Panc1 (cell line): ENCODE measurements around the gene HARBI1. TPM values are rescaled to one million over a fixed set of nuclear protein-coding genes. Genes with fewer than 3 reads are reported as not detected.

ENCODE experiments used
- ATAC-seq: fragments of 200-7000 bp; cut with Tn5 transposase; 2 replicates; pipeline ENCODE4 v1.9.1; 2020; ENCODE audit warnings: mild to moderate bottlenecking, moderate library complexity
- BruUV-seq: library from RNA; stranded (reverse); fragments of 400-500 nt; replicated peaks from 2 replicates; lab custom pipeline; 2021; lab: Mats Ljungman, UMichigan
- CTCF ChIA-PET: fragments of 300-600 bp; sonication (Branson Sonifier 250); formaldehyde crosslinking; loops from one replicate; lab custom pipeline; 2022; ENCODE audit warnings: antibody characterized with exemption; lab: Charles Lee
- POLR2A ChIA-PET: fragments of 300-600 bp; sonication (Branson Sonifier 250); formaldehyde crosslinking; loops from one replicate; lab custom pipeline; 2022; ENCODE audit warnings: antibody characterized with exemption; lab: Charles Lee
- DNase-seq: peaks from one replicate; pipeline ENCODE4 v3.0.0-alpha.2; 2010; ENCODE audit warnings: low read depth, low spot score
- H3K27ac ChIP-seq: 2 replicates; pipeline ENCODE4 v1.5.1; 2011; ENCODE audit warnings: mild to moderate bottlenecking, low read length, inconsistent platforms
- H3K27me3 ChIP-seq: fragments of 200-500 bp; sonication (Bioruptor generic); 2 replicates; pipeline ENCODE4 v1.6.0; 2014; ENCODE audit warnings: low read length, inconsistent platforms; ENCODE audit not compliant: control insufficient read depth, insufficient read depth
- H3K36me3 ChIP-seq: fragments of 200-500 bp; sonication (Bioruptor generic); 2 replicates; pipeline ENCODE4 v1.5.1; 2014; ENCODE audit warnings: inconsistent platforms, mild to moderate bottlenecking, low read length, moderate library complexity; ENCODE audit not compliant: control insufficient read depth, insufficient read depth
- H3K4me1 ChIP-seq: 2 replicates; pipeline ENCODE4 v1.5.1; 2011; ENCODE audit warnings: inconsistent platforms, mild to moderate bottlenecking, low read length, moderate library complexity; ENCODE audit not compliant: control insufficient read depth, insufficient read depth
- H3K4me3 ChIP-seq, 2 experiments: 2 replicates each; pipeline ENCODE4 v1.5.1; 2011 to 2012; ENCODE audit warnings: low read depth in 2 of 2, low read length in 2 of 2, mild to moderate bottlenecking in 2 of 2, inconsistent platforms in 1 of 2, moderate library complexity in 1 of 2
- H3K9me3 ChIP-seq: fragments of 200-500 bp; sonication (Bioruptor generic); 2 replicates; pipeline ENCODE4 v1.5.1; 2014; ENCODE audit warnings: low read depth, mild to moderate bottlenecking, inconsistent platforms, low read length, moderate library complexity; ENCODE audit not compliant: control insufficient read depth, insufficient read depth
- POLR2AphosphoS5 ChIP-seq: IDR thresholded peaks from 2 replicates; pipeline ENCODE4 v1.6.1; 2012; ENCODE audit warnings: mild to moderate bottlenecking, low read depth, low read length, moderate library complexity
- SIN3A ChIP-seq: IDR thresholded peaks from 2 replicates; pipeline ENCODE4 v1.6.1; 2012; ENCODE audit warnings: low read depth, mild to moderate bottlenecking, low read length, moderate library complexity, borderline replicate concordance; ENCODE audit not compliant: insufficient read depth
- TCF7L2 ChIP-seq: IDR thresholded peaks from 2 replicates; pipeline ENCODE4 v1.6.1; 2011; ENCODE audit warnings: mild to moderate bottlenecking, low read depth, low read length, inconsistent platforms
- in situ Hi-C: cut with HindIII; loops from 2 replicates; pipeline ENCODE4 v1.10.0; 2016; ENCODE audit warnings: low sequenced_read_pairs, low pct_unique_long_range_greater_than_20kb
- intact Hi-C: fragments of 100-400 bp; cut with micrococcal nuclease; formaldehyde crosslinking; loops from one replicate; pipeline ENCODE4 v1.10.0; 2022; ENCODE audit not compliant: unreplicated experiment
- total RNA-seq: library from RNA; stranded (reverse); gene quantifications from one replicate; pipeline ENCODE4 v1.2.1, GENCODE V29; 2021; ENCODE audit not compliant: unreplicated experiment
- TF ChIP-seq, protein P1 (sequence below): fragments of 450-650 bp; IDR thresholded peaks from 2 replicates; pipeline ENCODE4 v1.5.1; 2017; ENCODE audit warnings: mild to moderate bottlenecking
- TF ChIP-seq, protein P2 (sequence below), 2 experiments: IDR thresholded peaks; 2 replicates each; pipeline ENCODE4 v1.6.1; 2011 to 2012; ENCODE audit warnings: low read depth in 2 of 2, control low read depth in 1 of 2, low read length in 1 of 2, mild to moderate bottlenecking in 1 of 2, moderate library complexity in 1 of 2; ENCODE audit not compliant: insufficient read depth in 1 of 2

HARBI1 gene
- total RNA-seq, 1 experiment from 2014 or later, result 6.4 TPM

DNA sequence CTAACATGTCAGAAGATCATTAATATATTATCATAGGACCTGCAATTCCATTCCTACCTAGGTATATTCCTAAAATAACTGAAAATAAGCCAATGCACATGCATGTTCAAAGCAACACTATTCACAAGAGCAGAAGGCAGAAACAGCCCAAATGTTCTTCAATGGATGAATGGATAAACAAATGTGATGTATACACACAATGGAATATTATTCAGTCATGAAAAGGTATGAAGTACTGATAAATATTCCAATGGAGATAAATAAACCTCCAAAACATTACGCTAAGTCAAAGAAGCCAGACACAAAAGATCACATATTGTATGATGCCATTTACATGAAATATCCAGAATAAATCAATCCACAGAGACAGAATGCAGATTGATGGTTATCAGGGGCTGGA lies 40.0 kb downstream of the HARBI1 start:
- Histone ChIP-seq H3K36me3 (no peaks in the 10 kb centered on the region), H3K4me1 (no peaks in the 10 kb centered on the region; the same call in 1 of the 2 replicates), H3K27me3 (no peaks in the 10 kb centered on the region), H3K27ac (no peak overlapping the region), H3K9me3 (no peaks in the 10 kb centered on the region), H3K4me3 (no peak overlapping the region)
- TF ChIP-seq SIN3A (no peak), TCF7L2 (no peak)
- TF ChIP-seq, protein P1, sequence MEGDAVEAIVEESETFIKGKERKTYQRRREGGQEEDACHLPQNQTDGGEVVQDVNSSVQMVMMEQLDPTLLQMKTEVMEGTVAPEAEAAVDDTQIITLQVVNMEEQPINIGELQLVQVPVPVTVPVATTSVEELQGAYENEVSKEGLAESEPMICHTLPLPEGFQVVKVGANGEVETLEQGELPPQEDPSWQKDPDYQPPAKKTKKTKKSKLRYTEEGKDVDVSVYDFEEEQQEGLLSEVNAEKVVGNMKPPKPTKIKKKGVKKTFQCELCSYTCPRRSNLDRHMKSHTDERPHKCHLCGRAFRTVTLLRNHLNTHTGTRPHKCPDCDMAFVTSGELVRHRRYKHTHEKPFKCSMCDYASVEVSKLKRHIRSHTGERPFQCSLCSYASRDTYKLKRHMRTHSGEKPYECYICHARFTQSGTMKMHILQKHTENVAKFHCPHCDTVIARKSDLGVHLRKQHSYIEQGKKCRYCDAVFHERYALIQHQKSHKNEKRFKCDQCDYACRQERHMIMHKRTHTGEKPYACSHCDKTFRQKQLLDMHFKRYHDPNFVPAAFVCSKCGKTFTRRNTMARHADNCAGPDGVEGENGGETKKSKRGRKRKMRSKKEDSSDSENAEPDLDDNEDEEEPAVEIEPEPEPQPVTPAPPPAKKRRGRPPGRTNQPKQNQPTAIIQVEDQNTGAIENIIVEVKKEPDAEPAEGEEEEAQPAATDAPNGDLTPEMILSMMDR, result no peak
- ChIA-PET POLR2A (no interaction called here), CTCF (no interaction called here)
- no TSS peak for BruUV-seq
- ATAC-seq (no peak), DNase-seq (no peak)
- in situ Hi-C loops, result no loop called here
- intact Hi-C loops, result no loop called here

DNA sequence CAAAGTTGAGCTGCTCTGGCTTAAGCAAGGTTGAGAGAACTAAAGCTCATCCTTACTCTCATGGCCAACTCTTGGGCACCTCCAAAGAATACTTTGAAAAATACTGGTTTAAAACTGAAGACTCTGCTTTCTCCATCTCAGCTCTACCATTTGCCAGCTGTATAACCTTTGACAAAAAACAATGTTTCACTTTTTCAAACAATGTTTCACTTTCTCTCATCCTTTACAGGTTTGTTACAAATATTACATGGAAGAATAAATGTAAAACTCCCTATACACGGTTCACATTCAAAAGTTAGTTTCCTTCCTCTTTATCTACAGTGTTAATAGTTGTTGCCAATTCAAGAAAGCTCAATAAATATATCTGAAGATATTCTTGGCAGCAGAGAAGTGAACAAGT lies 42.4 kb downstream of the HARBI1 start:
- intact Hi-C loops (no loop called here), in situ Hi-C loops (no loop called here)
- Histone ChIP-seq H3K9me3 (no peaks in the 10 kb centered on the region), H3K36me3 (no peaks in the 10 kb centered on the region), H3K27ac (no peak overlapping the region), H3K4me3 (no peak overlapping the region), H3K27me3 (no peaks in the 10 kb centered on the region), H3K4me1 (no peaks in the 10 kb centered on the region)
- no TSS peak for BruUV-seq
- CTCF ChIA-PET, result interaction anchor here (0.6 kb wide), 1 partner anchor 37 kb away, joined by 3 read pairs; no protein-coding TSS in a partner anchor
- POLR2A ChIA-PET, result interaction anchor here (0.5 kb wide), 1 partner anchor 43 kb away, joined by 3 read pairs; no protein-coding TSS in a partner anchor
- DNase-seq, result no peak
- no peak for ATAC-seq
- TF ChIP-seq POLR2AphosphoS5, result no peak
- TF ChIP-seq, protein P2, sequence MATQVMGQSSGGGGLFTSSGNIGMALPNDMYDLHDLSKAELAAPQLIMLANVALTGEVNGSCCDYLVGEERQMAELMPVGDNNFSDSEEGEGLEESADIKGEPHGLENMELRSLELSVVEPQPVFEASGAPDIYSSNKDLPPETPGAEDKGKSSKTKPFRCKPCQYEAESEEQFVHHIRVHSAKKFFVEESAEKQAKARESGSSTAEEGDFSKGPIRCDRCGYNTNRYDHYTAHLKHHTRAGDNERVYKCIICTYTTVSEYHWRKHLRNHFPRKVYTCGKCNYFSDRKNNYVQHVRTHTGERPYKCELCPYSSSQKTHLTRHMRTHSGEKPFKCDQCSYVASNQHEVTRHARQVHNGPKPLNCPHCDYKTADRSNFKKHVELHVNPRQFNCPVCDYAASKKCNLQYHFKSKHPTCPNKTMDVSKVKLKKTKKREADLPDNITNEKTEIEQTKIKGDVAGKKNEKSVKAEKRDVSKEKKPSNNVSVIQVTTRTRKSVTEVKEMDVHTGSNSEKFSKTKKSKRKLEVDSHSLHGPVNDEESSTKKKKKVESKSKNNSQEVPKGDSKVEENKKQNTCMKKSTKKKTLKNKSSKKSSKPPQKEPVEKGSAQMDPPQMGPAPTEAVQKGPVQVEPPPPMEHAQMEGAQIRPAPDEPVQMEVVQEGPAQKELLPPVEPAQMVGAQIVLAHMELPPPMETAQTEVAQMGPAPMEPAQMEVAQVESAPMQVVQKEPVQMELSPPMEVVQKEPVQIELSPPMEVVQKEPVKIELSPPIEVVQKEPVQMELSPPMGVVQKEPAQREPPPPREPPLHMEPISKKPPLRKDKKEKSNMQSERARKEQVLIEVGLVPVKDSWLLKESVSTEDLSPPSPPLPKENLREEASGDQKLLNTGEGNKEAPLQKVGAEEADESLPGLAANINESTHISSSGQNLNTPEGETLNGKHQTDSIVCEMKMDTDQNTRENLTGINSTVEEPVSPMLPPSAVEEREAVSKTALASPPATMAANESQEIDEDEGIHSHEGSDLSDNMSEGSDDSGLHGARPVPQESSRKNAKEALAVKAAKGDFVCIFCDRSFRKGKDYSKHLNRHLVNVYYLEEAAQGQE (IDR thresholded peaks at IDR 0.05; ENCODE audit: insufficient read depth in 1 of 2, low read depth in 2 of 2, low read length in 1 of 2), result no peak
- no peak for TF ChIP-seq SIN3A
- TF ChIP-seq, protein P1, result no peak
- TF ChIP-seq TCF7L2, result no peak
